IPS-NIHi7 (cell line): Measurements from ENCODE around the gene PLD5.
A peak's percentile ranks its signal among the peaks of the same experiment; 100 is the strongest.
"Not testable (repeated sequence)": the region's sequence is repeated elsewhere in the genome, so short reads cannot be mapped to it uniquely, and the experiment has no call there.

ENCODE experiments used
- DNase-seq: peaks from one replicate; pipeline ENCODE4 v3.0.0; 2012; ENCODE audit warnings: mixed read lengths; ENCODE audit errors: extremely low spot score

PLD5 gene

GRCh38 chr1:242212401-242212800 is 312.1 kb downstream of the PLD5 start:
- DNase-seq: peak; percentile 65

- peak; percentile 26 for DNase-seq
Observed at GRCh38 chr1:242211254-242212022, 313.1 kb downstream of the PLD5 start.

- not testable (repeated sequence) for DNase-seq
Observed at GRCh38 chr1:242210316-242210715, 314.2 kb downstream of the PLD5 start.

- no peak for DNase-seq
Observed at GRCh38 chr1:242209063-242209462, 315.4 kb downstream of the PLD5 start.

GRCh38 chr1:242208021-242208420 is 316.5 kb downstream of the PLD5 start:
- no peak for DNase-seq

- DNase-seq: no peak
Observed at GRCh38 chr1:242206994-242207393, 317.5 kb downstream of the PLD5 start.

- DNase-seq: no peak
Observed at GRCh38 chr1:242205622-242206489, 318.6 kb downstream of the PLD5 start.

GRCh38 chr1:242203262-242203661 is 321.2 kb downstream of the PLD5 start:
- DNase-seq: no peak

GRCh38 chr1:242201090-242201489 is 323.4 kb downstream of the PLD5 start:
- no peak for DNase-seq

GRCh38 chr1:242199776-242200458 is 324.6 kb downstream of the PLD5 start:
- no peak for DNase-seq

GRCh38 chr1:242197907-242198820 is 326.3 kb downstream of the PLD5 start:
- DNase-seq: no peak

- no peak for DNase-seq
Observed at GRCh38 chr1:242196914-242197313, 327.6 kb downstream of the PLD5 start.

GRCh38 chr1:242196101-242196500 is 328.4 kb downstream of the PLD5 start:
- DNase-seq: no peak

- peak; percentile 39 for DNase-seq
Observed at GRCh38 chr1:242189591-242189990, 334.9 kb downstream of the PLD5 start.

- DNase-seq: no peak
Observed at GRCh38 chr1:242187816-242188215, 336.7 kb downstream of the PLD5 start.

- no peak for DNase-seq
Observed at GRCh38 chr1:242187171-242187570, 337.3 kb downstream of the PLD5 start.

GRCh38 chr1:242185731-242186130 is 338.8 kb downstream of the PLD5 start:
- no peak for DNase-seq

GRCh38 chr1:242184955-242185354 is 339.5 kb downstream of the PLD5 start:
- DNase-seq: no peak

GRCh38 chr1:242179767-242180166 is 344.7 kb downstream of the PLD5 start:
- DNase-seq: not testable (repeated sequence)

- peak; percentile 29 for DNase-seq
Observed at GRCh38 chr1:242178924-242179708, 345.4 kb downstream of the PLD5 start.
